Panc1 (cell line): ENCODE results near the gene RGS3. TPM values are rescaled to one million over a fixed set of nuclear protein-coding genes. Genes with fewer than 3 reads are reported as not detected.
"Not testable (repeated sequence)": the region's sequence is repeated elsewhere in the genome, so short reads cannot be mapped to it uniquely, and the experiment has no call there.

ENCODE experiments used
- ATAC-seq: fragments of 200-7000 bp; cut with Tn5 transposase; 2 replicates; pipeline ENCODE4 v1.9.1; 2020; ENCODE audit warnings: mild to moderate bottlenecking, moderate library complexity
- BruUV-seq: library from RNA; stranded (reverse); fragments of 400-500 nt; replicated peaks from 2 replicates; lab custom pipeline; 2021; lab: Mats Ljungman, UMichigan
- CTCF ChIA-PET: fragments of 300-600 bp; sonication (Branson Sonifier 250); formaldehyde crosslinking; loops from one replicate; lab custom pipeline; 2022; ENCODE audit warnings: antibody characterized with exemption; lab: Charles Lee
- POLR2A ChIA-PET: fragments of 300-600 bp; sonication (Branson Sonifier 250); formaldehyde crosslinking; loops from one replicate; lab custom pipeline; 2022; ENCODE audit warnings: antibody characterized with exemption; lab: Charles Lee
- DNase-seq: peaks from one replicate; pipeline ENCODE4 v3.0.0-alpha.2; 2010; ENCODE audit warnings: low read depth, low spot score
- H3K27ac ChIP-seq: 2 replicates; pipeline ENCODE4 v1.5.1; 2011; ENCODE audit warnings: mild to moderate bottlenecking, low read length, inconsistent platforms
- H3K27me3 ChIP-seq: fragments of 200-500 bp; sonication (Bioruptor generic); 2 replicates; pipeline ENCODE4 v1.6.0; 2014; ENCODE audit warnings: low read length, inconsistent platforms; ENCODE audit not compliant: control insufficient read depth, insufficient read depth
- H3K36me3 ChIP-seq: fragments of 200-500 bp; sonication (Bioruptor generic); 2 replicates; pipeline ENCODE4 v1.5.1; 2014; ENCODE audit warnings: inconsistent platforms, mild to moderate bottlenecking, low read length, moderate library complexity; ENCODE audit not compliant: control insufficient read depth, insufficient read depth
- H3K4me1 ChIP-seq: 2 replicates; pipeline ENCODE4 v1.5.1; 2011; ENCODE audit warnings: inconsistent platforms, mild to moderate bottlenecking, low read length, moderate library complexity; ENCODE audit not compliant: control insufficient read depth, insufficient read depth
- H3K4me3 ChIP-seq, 2 experiments: 2 replicates each; pipeline ENCODE4 v1.5.1; 2011 to 2012; ENCODE audit warnings: low read depth in 2 of 2, low read length in 2 of 2, mild to moderate bottlenecking in 2 of 2, inconsistent platforms in 1 of 2, moderate library complexity in 1 of 2
- H3K9me3 ChIP-seq: fragments of 200-500 bp; sonication (Bioruptor generic); 2 replicates; pipeline ENCODE4 v1.5.1; 2014; ENCODE audit warnings: low read depth, mild to moderate bottlenecking, inconsistent platforms, low read length, moderate library complexity; ENCODE audit not compliant: control insufficient read depth, insufficient read depth
- CTCF ChIP-seq: fragments of 450-650 bp; IDR thresholded peaks from 2 replicates; pipeline ENCODE4 v1.5.1; 2017; ENCODE audit warnings: mild to moderate bottlenecking
- POLR2AphosphoS5 ChIP-seq: IDR thresholded peaks from 2 replicates; pipeline ENCODE4 v1.6.1; 2012; ENCODE audit warnings: mild to moderate bottlenecking, low read depth, low read length, moderate library complexity
- SIN3A ChIP-seq: IDR thresholded peaks from 2 replicates; pipeline ENCODE4 v1.6.1; 2012; ENCODE audit warnings: low read depth, mild to moderate bottlenecking, low read length, moderate library complexity, borderline replicate concordance; ENCODE audit not compliant: insufficient read depth
- TCF7L2 ChIP-seq: IDR thresholded peaks from 2 replicates; pipeline ENCODE4 v1.6.1; 2011; ENCODE audit warnings: mild to moderate bottlenecking, low read depth, low read length, inconsistent platforms
- in situ Hi-C: cut with HindIII; loops from 2 replicates; pipeline ENCODE4 v1.10.0; 2016; ENCODE audit warnings: low sequenced_read_pairs, low pct_unique_long_range_greater_than_20kb
- intact Hi-C: fragments of 100-400 bp; cut with micrococcal nuclease; formaldehyde crosslinking; loops from one replicate; pipeline ENCODE4 v1.10.0; 2022; ENCODE audit not compliant: unreplicated experiment
- total RNA-seq: library from RNA; stranded (reverse); gene quantifications from one replicate; pipeline ENCODE4 v1.2.1, GENCODE V29; 2021; ENCODE audit not compliant: unreplicated experiment
- TF ChIP-seq, protein P1 (sequence below), 2 experiments: IDR thresholded peaks; 2 replicates each; pipeline ENCODE4 v1.6.1; 2011 to 2012; ENCODE audit warnings: low read depth in 2 of 2, control low read depth in 1 of 2, low read length in 1 of 2, mild to moderate bottlenecking in 1 of 2, moderate library complexity in 1 of 2; ENCODE audit not compliant: insufficient read depth in 1 of 2

The RGS3 gene
- total RNA-seq, 1 experiment from 2014 or later: 15.1 TPM

DNA sequence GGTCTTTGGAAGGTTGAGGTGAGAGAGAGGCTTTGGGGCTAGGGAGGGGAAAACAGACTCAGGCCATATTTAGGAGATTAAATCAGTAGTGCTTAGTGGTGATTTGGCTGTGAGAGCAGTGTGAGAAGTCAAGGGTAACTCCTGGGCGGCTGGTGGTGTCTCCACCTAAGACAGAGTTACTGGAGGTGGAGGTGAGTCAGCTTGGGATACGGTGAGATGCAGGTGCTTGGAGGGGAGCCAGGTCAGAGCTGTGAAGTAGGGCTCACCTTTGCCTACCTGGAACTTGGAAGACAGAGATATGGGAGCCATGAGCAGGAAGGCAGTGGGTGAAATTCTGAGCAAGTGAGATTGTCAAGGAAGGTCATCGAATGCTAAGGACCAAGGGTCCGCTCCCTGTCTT, 24.5 kb downstream of the RGS3 start:
- H3K4me1 ChIP-seq: no peaks in the 10 kb centered on the region
- CTCF ChIA-PET: no interaction called here
- ATAC-seq: no peak
- H3K27me3 ChIP-seq: no peaks in the 10 kb centered on the region
- no peak overlapping the region for H3K27ac ChIP-seq
- no TSS peak for BruUV-seq
- intact Hi-C loops: no loop called here
- POLR2A ChIA-PET: no interaction called here
- DNase-seq: no peak
- no peaks in the 10 kb centered on the region for H3K9me3 ChIP-seq
- in situ Hi-C loops: no loop called here
- H3K36me3 ChIP-seq: no peaks in the 10 kb centered on the region
- TF ChIP-seq POLR2AphosphoS5: no peak
- TF ChIP-seq, protein P1, sequence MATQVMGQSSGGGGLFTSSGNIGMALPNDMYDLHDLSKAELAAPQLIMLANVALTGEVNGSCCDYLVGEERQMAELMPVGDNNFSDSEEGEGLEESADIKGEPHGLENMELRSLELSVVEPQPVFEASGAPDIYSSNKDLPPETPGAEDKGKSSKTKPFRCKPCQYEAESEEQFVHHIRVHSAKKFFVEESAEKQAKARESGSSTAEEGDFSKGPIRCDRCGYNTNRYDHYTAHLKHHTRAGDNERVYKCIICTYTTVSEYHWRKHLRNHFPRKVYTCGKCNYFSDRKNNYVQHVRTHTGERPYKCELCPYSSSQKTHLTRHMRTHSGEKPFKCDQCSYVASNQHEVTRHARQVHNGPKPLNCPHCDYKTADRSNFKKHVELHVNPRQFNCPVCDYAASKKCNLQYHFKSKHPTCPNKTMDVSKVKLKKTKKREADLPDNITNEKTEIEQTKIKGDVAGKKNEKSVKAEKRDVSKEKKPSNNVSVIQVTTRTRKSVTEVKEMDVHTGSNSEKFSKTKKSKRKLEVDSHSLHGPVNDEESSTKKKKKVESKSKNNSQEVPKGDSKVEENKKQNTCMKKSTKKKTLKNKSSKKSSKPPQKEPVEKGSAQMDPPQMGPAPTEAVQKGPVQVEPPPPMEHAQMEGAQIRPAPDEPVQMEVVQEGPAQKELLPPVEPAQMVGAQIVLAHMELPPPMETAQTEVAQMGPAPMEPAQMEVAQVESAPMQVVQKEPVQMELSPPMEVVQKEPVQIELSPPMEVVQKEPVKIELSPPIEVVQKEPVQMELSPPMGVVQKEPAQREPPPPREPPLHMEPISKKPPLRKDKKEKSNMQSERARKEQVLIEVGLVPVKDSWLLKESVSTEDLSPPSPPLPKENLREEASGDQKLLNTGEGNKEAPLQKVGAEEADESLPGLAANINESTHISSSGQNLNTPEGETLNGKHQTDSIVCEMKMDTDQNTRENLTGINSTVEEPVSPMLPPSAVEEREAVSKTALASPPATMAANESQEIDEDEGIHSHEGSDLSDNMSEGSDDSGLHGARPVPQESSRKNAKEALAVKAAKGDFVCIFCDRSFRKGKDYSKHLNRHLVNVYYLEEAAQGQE (IDR thresholded peaks at IDR 0.05; ENCODE audit: insufficient read depth in 1 of 2, low read depth in 2 of 2, low read length in 1 of 2): no peak
- TF ChIP-seq TCF7L2: no peak
- TF ChIP-seq CTCF: no peak
- no peak for TF ChIP-seq SIN3A
- H3K4me3 ChIP-seq: no peak overlapping the region

DNA sequence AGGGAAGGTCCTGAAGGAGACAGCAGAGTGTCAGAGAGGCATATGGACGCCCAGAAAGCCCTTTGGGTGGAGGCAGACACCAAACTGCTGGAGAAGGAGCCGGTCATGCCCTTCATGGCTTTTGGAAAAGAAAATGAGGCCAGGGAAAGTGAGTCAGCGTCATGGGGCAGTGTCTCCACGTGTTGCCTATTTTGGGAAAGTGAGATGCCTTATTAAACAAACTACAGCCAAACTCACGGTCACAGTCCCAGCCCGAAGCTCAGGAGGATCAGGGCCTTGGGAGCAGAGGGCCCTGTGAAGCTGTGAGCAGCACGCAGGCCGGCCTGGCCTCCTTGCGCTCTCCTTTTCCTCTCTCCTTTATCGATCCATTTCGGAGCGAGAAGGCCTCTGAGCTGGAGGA, 25.0 kb downstream of the RGS3 start:
- BruUV-seq: no TSS peak
- intact Hi-C loops: no loop called here
- Histone ChIP-seq H3K9me3 (no peaks in the 10 kb centered on the region), H3K27ac (no peak overlapping the region), H3K36me3 (no peaks in the 10 kb centered on the region), H3K4me1 (no peaks in the 10 kb centered on the region), H3K27me3 (no peaks in the 10 kb centered on the region), H3K4me3 (no peak overlapping the region)
- TF ChIP-seq CTCF: no peak
- TF ChIP-seq, protein P1 (IDR thresholded peaks at IDR 0.05; ENCODE audit: insufficient read depth in 1 of 2, low read depth in 2 of 2, low read length in 1 of 2): no peak
- no peak for TF ChIP-seq SIN3A
- TF ChIP-seq POLR2AphosphoS5: no peak
- TF ChIP-seq TCF7L2: no peak
- ChIA-PET POLR2A (no interaction called here), CTCF (no interaction called here)
- DNase-seq (no peak), ATAC-seq (no peak)
- in situ Hi-C loops: no loop called here

DNA sequence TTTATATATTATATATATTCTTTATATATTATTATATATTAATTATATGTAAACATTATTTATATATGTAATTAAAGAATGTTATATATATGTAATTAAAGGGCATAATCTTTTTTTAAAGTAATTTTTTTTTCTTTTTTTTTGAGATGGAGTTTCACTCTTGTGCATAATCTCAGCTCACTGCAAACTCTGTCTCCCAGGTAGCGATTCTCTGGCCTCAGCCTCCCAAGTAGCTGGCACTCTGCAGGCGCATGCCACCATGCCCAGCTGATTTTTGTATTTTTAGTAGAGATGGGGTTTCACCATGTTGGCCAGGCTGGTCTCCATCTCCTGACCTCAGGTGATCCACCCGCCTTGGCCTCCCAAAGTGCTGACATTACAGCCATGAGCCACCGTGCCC, 27.6 kb downstream of the RGS3 start:
- H3K27ac ChIP-seq, H3K4me3 ChIP-seq, DNase-seq, CTCF ChIA-PET, intact Hi-C loops, H3K4me1 ChIP-seq, ATAC-seq, H3K27me3 ChIP-seq, BruUV-seq, H3K36me3 ChIP-seq, H3K9me3 ChIP-seq, in situ Hi-C loops: not testable (repeated sequence)
- POLR2A ChIA-PET: interaction anchor here (0.6 to 0.7 kb wide), 2 partner anchors 31 to 66 kb away, joined by 4 to 7 read pairs; no protein-coding TSS in a partner anchor
